HEK293 (cell line): ENCODE measurements around the gene MED13L.

Experiments
- CTCF ChIA-PET: fragments of 350-600 bp; formaldehyde crosslinking; extraction: SDS; loops from one replicate; lab custom pipeline; 2021; ENCODE audit warnings: antibody characterized with exemption; lab: Yijun Ruan, JAX
- POLR2A ChIA-PET: fragments of 300-600 bp; formaldehyde crosslinking; extraction: SDS; loops from one replicate; lab custom pipeline; 2020; ENCODE audit warnings: antibody characterized with exemption, inconsistent platforms; lab: Yijun Ruan, JAX
- H3K27ac ChIP-seq: fragments of 200-500 bp; sonication (Bioruptor generic); 2 replicates; pipeline ENCODE4 v1.5.1; 2014; ENCODE audit warnings: low read depth, low read length, control low read depth, inconsistent platforms; ENCODE audit errors: extremely low read depth
- H3K36me3 ChIP-seq, 2 experiments: fragments of 200-500 bp in 1 of 2; sonication (Bioruptor generic) in 1 of 2; 1 replicate in 1 of 2; 2 replicates in 1 of 2; pipeline ENCODE4 v1.5.1; 2014 to 2017; ENCODE audit warnings: inconsistent platforms in 2 of 2, low read length in 2 of 2; ENCODE audit not compliant: control insufficient read depth in 2 of 2, insufficient read depth in 1 of 2
- H3K4me1 ChIP-seq: fragments of 200-500 bp; sonication (Bioruptor generic); 2 replicates; pipeline ENCODE4 v1.5.1; 2014; ENCODE audit warnings: mild to moderate bottlenecking, low read length, inconsistent platforms; ENCODE audit not compliant: control insufficient read depth, insufficient read depth
- H3K4me3 ChIP-seq: 2 replicates; pipeline ENCODE4 v1.5.1; 2011; ENCODE audit warnings: low read depth, mild to moderate bottlenecking, control low read depth, low read length, moderate library complexity
- H3K9me3 ChIP-seq: fragments of 200-500 bp; sonication (Bioruptor generic); 2 replicates; pipeline ENCODE4 v1.5.1; 2014; ENCODE audit warnings: low read depth, low read length, inconsistent platforms; ENCODE audit not compliant: control insufficient read depth, insufficient read depth
- AEBP2 ChIP-seq: fragments of 450-650 bp; formaldehyde crosslinking; IDR thresholded peaks from 2 replicates; pipeline ENCODE4 v1.5.1; 2016; ENCODE audit warnings: missing biosample characterization, missing genetic modification characterization, borderline replicate concordance
- FEZF1 ChIP-seq: fragments of 450-650 bp; formaldehyde crosslinking; IDR thresholded peaks from 2 replicates; pipeline ENCODE4 v1.5.1; 2016; ENCODE audit warnings: missing biosample characterization, missing genetic modification characterization
- IKZF3 ChIP-seq: fragments of 450-650 bp; IDR thresholded peaks from 2 replicates; pipeline ENCODE4 v1.5.0; 2018; ENCODE audit warnings: missing biosample characterization, mild to moderate bottlenecking, missing genetic modification characterization, moderate library complexity
- PRDM10 ChIP-seq: fragments of 450-650 bp; formaldehyde crosslinking; IDR thresholded peaks from 2 replicates; pipeline ENCODE4 v1.5.1; 2016; ENCODE audit warnings: missing biosample characterization, missing genetic modification characterization
- PRDM6 ChIP-seq: fragments of 450-650 bp; formaldehyde crosslinking; IDR thresholded peaks from 2 replicates; pipeline ENCODE4 v1.5.1; 2017; ENCODE audit warnings: missing biosample characterization, missing genetic modification characterization
- SP7 ChIP-seq: fragments of 450-650 bp; formaldehyde crosslinking; IDR thresholded peaks from 2 replicates; pipeline ENCODE4 v1.5.1; 2016; ENCODE audit warnings: missing biosample characterization, missing genetic modification characterization
- ZBTB17 ChIP-seq: fragments of 450-650 bp; formaldehyde crosslinking; IDR thresholded peaks from 2 replicates; pipeline ENCODE4 v1.5.1; 2016; ENCODE audit warnings: missing biosample characterization, missing genetic modification characterization
- ZNF121 ChIP-seq: fragments of 450-650 bp; formaldehyde crosslinking; IDR thresholded peaks from 2 replicates; pipeline ENCODE4 v1.5.1; 2016; ENCODE audit warnings: missing biosample characterization, missing genetic modification characterization
- ZNF366 ChIP-seq: fragments of 450-650 bp; formaldehyde crosslinking; conservative IDR thresholded peaks from 2 replicates; pipeline ENCODE4 v1.5.1; 2016; ENCODE audit warnings: missing biosample characterization, missing genetic modification characterization
- ZNF423 ChIP-seq: fragments of 450-650 bp; formaldehyde crosslinking; IDR thresholded peaks from 2 replicates; pipeline ENCODE4 v1.5.1; 2016; ENCODE audit warnings: missing biosample characterization, missing genetic modification characterization
- ZNF600 ChIP-seq: fragments of 450-650 bp; formaldehyde crosslinking; IDR thresholded peaks from 2 replicates; pipeline ENCODE4 v1.5.1; 2016; ENCODE audit warnings: missing biosample characterization, missing genetic modification characterization
- ZNF629 ChIP-seq: fragments of 450-650 bp; formaldehyde crosslinking; IDR thresholded peaks from 2 replicates; pipeline ENCODE4 v1.5.1; 2017; ENCODE audit warnings: missing biosample characterization, missing genetic modification characterization
- ZNF791 ChIP-seq: fragments of 450-650 bp; formaldehyde crosslinking; IDR thresholded peaks from 2 replicates; pipeline ENCODE4 v1.5.1; 2016; ENCODE audit warnings: missing biosample characterization, missing genetic modification characterization
- TF ChIP-seq, protein P1 (sequence below): fragments of 450-650 bp; formaldehyde crosslinking; conservative IDR thresholded peaks from 2 replicates; pipeline ENCODE4 v1.5.1; 2016; ENCODE audit warnings: low read depth, missing biosample characterization, missing genetic modification characterization
- TF ChIP-seq, protein P2 (sequence below): fragments of 450-650 bp; IDR thresholded peaks from 2 replicates; pipeline ENCODE4 v1.5.1; 2018; ENCODE audit warnings: missing biosample characterization, mild to moderate bottlenecking, missing genetic modification characterization

MED13L gene

GRCh38 chr12:116244474-116245090, 32.9 kb downstream of the MED13L start:
- CTCF ChIA-PET, result interaction anchor here (0.6 to 2.4 kb wide), 2 partner anchors 8 to 39 kb away, joined by 3 to 8 read pairs; no protein-coding TSS in a partner anchor
- H3K4me3 ChIP-seq, result no peak overlapping the region
- TF ChIP-seq, protein P1, sequence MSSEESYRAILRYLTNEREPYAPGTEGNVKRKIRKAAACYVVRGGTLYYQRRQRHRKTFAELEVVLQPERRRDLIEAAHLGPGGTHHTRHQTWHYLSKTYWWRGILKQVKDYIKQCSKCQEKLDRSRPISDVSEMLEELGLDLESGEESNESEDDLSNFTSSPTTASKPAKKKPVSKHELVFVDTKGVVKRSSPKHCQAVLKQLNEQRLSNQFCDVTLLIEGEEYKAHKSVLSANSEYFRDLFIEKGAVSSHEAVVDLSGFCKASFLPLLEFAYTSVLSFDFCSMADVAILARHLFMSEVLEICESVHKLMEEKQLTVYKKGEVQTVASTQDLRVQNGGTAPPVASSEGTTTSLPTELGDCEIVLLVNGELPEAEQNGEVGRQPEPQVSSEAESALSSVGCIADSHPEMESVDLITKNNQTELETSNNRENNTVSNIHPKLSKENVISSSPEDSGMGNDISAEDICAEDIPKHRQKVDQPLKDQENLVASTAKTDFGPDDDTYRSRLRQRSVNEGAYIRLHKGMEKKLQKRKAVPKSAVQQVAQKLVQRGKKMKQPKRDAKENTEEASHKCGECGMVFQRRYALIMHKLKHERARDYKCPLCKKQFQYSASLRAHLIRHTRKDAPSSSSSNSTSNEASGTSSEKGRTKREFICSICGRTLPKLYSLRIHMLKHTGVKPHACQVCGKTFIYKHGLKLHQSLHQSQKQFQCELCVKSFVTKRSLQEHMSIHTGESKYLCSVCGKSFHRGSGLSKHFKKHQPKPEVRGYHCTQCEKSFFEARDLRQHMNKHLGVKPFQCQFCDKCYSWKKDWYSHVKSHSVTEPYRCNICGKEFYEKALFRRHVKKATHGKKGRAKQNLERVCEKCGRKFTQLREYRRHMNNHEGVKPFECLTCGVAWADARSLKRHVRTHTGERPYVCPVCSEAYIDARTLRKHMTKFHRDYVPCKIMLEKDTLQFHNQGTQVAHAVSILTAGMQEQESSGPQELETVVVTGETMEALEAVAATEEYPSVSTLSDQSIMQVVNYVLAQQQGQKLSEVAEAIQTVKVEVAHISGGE, result no peak
- TF ChIP-seq ZNF121 (tag by site-specific recombination), result peak; percentile 97
- TF ChIP-seq, all 188 proteins: peak for 1
- Histone ChIP-seq H3K9me3 (no peaks in the 10 kb centered on the region), H3K4me1 (peaks cover 34% of the 10 kb centered on the region), H3K36me3 (no peaks in the 10 kb centered on the region), H3K27ac (no peak overlapping the region)
- POLR2A ChIA-PET, result no interaction called here

DNA sequence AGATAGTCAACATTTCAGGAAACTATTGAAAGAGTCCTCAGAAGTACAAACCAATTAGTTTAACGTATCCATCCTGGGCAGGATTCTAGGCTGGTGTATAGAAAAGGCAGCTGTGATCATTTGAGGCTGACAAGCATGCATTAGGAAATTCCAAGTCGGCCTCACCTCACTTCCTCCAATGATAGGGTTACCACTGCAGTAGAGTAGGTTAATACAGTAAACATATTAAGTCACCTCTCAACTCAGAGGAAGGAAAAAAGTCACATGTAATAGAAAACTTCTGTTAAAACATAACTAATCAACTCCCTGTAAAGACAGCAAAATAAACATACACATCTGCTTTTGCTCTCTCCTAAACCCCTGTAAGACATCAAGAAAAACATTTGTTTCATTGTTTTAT, 33.5 kb downstream of the MED13L start:
- ChIA-PET CTCF (interaction anchor here (0.6 to 2.4 kb wide), 3 partner anchors 8 to 39 kb away, joined by 3 to 8 read pairs (median 5); no protein-coding TSS in a partner anchor), POLR2A (no interaction called here)
- Histone ChIP-seq H3K4me3 (no peak overlapping the region), H3K27ac (no peak overlapping the region), H3K36me3 (no peaks in the 10 kb centered on the region), H3K4me1 (peaks cover 34% of the 10 kb centered on the region), H3K9me3 (no peaks in the 10 kb centered on the region)
- TF ChIP-seq ZNF423 (tag by site-specific recombination) (no peak), ZNF629 (tag by site-specific recombination) (peak; percentile 47), ZNF366 (tag by site-specific recombination) (peak; percentile 63), SP7 (peak; percentile 89), AEBP2 (tag by site-specific recombination) (no peak), FEZF1 (tag by site-specific recombination) (peak; percentile 48; the same call in 1 of the 2 replicates), ZNF600 (tag by site-specific recombination) (peak; percentile 53), IKZF3 (tag by site-specific recombination) (0 out of 2 replicates have a peak, but pooled peaks have one; percentile 27), ZNF791 (tag by site-specific recombination) (no peak), ZBTB17 (peak; percentile 63; the same call in 1 of the 2 replicates), PRDM6 (peak; percentile 80), PRDM10 (tag by site-specific recombination) (peak; percentile 43; the same call in 1 of the 2 replicates)
- TF ChIP-seq, protein P2, sequence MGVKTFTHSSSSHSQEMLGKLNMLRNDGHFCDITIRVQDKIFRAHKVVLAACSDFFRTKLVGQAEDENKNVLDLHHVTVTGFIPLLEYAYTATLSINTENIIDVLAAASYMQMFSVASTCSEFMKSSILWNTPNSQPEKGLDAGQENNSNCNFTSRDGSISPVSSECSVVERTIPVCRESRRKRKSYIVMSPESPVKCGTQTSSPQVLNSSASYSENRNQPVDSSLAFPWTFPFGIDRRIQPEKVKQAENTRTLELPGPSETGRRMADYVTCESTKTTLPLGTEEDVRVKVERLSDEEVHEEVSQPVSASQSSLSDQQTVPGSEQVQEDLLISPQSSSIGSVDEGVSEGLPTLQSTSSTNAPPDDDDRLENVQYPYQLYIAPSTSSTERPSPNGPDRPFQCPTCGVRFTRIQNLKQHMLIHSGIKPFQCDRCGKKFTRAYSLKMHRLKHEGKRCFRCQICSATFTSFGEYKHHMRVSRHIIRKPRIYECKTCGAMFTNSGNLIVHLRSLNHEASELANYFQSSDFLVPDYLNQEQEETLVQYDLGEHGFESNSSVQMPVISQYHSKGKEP (tag by site-specific recombination), result 0 out of 2 replicates have a peak, but pooled peaks have one; percentile 6
- TF ChIP-seq, all 188 proteins: peak for 10
